HK-2 (cell line): ENCODE measurements around the gene THSD4.

Experiments
- DNase-seq: peaks from one replicate; pipeline ENCODE4 v3.0.0-alpha.2; 2018; ENCODE audit not compliant: unreplicated experiment

Gene THSD4

DNA sequence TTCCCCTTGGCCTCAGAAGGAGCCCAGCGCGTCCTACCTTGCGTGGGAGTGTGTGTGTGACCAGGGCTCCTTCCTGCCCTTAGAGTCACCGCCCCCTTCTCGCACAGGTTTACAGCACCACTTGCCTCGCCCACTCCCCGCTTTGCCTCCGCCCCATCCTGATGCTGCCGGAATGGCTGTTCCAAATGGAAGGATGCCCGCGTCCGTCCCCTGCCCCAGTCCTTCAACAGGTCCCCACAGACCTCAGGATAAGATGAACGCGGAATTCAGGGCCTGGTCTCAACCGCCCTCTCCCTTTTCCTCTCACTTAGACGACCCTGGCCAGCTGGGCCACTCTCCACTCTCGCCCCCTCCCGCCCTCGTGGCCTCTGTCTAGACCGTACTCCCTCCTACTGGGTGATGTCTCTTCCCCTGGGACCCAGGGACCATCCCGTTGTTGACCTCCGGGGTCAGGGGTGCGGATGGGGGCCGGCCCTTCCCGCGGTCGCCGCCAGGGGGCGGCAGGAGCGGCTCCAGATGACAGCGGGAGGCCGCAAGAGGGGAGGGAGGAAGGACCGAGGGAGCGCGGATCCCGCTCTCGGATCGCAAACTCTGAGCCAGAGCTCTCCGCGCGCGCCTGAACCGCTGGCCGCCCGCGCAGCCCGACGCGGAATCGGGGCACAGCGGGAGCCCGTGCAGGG lies at the start of gene THSD4:
TSS of gene THSD4 (plus strand) at position 585 of the 680 bp plus-strand sequence.
- DNase-seq, result peak; percentile 74

DNA sequence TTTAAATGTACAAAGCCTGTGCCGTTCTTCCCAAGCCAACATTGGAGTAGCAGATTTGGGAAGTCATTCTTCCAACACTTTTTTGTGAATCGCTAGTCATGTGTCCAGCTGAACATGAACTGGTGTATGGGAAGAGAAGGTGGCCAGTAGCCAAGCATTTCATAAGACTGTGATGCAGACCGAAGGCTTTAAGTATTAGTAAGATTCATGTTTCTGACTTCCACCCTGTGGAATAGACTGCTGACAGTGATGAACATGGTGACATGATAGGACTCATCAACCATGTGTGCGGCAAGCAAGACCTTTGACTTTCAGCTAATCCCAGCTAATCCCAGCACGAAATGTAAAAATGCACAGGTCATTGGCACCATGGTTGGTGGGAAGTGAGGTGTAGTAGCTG lies 48.3 kb upstream of the THSD4 start:
- no peak for DNase-seq

DNA sequence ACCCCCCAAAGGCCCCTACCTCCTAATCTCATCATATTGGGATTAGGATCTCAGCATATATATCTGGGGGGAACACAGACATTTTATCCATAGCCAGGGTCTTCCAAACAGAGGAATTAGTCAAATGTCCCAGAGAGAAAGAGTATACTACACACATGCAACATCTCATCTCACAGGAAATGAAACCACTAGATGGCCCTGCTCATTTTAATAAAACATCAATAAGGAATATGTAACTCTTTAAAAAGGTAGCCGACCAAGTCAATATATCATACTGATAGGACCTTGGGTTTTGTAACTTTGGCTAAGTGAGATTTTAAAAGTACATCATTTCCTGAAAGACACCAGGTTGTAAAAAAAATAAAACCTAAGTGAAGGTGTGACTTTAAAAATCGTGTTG lies 45.6 kb upstream of the THSD4 start:
- no peak for DNase-seq

DNA sequence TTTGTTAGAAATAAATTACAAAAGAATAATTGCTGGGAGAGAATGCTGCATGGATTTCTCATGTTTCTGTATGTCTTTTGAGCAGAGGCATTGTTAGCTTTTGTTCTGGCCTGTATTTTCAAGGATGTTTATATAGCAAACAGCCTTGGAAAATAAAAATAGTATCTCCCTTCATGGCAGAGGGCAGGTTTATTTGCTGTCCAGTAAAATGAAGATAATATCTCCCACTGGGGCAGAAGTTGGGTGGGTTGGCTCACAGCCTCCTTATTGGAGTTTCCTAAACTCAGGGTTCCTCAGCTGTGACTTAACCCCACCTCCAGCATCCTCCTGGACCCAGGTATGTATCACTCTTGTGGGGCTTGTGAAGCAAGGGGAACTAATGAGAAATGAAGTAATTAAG lies 43.7 kb upstream of the THSD4 start:
- DNase-seq, result no peak

DNA sequence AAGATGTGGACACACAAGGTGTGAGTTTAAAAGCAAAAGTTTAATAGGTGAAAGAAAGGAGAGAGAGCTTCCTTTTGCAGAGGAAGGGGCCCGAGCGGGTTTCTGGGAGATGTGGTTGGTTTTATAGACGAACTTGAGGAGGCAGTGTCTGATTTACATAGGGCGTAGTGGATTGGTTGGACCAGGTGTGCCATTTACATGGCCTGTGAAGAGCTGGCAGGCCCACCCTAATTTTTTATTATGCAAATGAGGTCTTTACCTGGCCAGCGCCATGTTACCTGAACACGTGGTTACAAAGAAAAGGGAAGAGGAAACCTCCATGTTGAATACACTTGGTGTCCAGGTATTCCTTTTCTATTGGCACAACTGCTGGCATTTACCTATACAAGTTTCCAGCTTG lies 42.8 kb upstream of the THSD4 start:
- no peak for DNase-seq

DNA sequence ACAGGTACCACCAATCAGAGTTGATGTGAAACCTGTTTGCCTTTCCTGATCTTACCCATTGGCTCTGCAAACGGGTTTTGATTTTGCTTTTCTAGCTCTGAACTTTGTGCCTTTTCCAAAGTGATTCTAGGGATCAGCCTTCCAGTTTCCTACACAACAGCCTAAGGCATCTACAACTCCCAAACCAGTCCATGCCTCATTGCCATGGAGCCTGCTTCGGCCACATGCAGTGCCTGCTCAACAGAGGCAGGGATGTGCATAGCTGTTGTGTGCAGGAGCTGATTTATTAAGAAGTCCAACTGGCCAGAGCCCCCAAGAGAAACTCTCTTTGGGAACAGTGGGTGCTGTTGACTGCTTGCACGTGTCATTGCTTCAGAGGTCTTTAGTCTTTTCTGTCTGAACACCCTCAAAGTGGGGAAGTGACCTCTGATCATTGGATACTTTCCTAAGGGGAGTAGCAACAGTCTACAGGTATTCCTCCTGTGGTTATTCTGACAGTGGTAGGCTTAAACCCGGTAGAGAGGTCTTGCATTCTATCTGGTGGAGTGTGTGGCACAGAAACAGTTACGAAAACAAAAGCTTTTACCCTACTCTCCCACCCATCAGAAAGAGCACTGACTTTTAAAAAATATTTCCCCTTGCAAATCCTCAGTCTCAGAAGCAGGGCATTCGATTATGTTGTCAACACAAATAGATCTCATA lies 36.6 kb upstream of the THSD4 start:
- DNase-seq, result no peak

DNA sequence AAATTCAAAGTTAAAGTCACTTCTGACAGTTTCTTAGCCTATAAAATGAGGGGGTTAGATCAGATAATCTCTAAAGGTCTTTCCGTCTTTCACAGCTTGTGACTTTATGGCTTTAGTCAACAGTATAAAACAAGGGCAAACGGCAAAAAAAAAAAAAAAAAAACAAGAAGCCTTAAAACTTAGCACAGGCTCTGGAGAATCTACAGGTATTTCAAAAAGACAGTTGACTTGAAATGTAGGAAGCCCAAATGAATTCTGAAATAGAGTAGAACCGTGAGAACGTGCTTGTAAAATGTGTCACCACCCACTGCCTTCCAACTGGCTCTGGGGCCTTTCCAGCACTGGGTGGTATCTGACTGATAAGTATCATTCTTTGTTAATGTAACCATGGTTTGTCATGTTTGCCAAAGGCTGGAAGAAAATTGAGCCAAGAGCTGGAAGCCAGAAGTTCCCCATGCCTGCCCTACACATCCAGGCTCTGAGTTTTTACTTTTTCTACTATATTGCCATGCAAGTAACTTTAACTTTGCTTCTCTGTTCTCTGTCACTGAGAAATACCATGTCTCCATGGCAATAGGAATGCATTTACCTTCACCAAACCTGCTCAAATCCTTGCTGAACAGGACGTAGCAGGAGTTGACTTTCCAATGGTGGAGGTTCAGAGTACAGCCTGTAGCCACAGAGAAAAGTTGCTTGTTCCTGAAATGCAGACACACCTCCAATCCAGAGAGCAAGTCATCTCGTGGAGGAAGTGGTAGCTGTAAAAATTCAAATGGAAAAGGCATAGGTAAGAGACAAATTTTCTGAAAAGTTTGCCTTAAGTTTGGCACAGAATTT lies 35.8 kb upstream of the THSD4 start:
- no peak for DNase-seq

DNA sequence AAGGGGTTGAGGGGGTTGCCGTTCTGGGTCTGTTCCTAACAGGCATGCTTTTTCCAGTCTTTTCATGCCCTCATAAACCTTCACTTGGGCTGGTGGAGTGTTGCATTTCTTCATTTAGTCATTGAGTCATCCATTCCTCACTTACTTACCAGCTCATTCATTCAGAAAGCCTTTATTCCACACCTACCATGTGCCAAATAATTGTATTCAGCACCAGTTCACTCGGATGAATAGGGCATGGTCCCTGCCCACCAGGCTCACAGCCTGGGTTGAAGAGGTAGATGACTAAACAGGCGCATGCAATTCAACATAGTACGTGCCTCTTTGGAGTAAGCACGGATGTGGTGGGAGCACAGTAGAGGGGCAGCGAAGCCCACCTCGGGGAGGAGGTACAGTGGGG lies 35.1 kb upstream of the THSD4 start:
- no peak for DNase-seq

DNA sequence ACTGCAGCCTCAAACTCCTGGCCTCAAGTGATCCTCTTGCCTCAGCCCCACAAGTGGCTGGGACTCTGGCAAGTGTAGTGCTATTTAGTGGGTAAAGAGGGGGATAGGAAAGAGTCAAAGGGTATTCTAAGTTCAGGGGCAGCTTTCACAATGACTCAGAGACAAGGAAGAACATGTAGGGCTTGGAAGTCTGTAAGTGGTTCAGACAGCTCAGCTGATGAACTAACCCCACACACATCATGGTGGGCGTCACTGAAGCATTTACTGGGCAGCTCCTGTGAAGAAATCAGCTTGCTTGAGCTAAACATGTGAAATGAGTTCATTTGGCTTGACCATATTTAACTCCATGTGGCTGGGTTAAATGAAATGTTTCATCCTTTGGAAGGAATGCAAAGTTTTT lies 34.6 kb upstream of the THSD4 start:
- no peak for DNase-seq

DNA sequence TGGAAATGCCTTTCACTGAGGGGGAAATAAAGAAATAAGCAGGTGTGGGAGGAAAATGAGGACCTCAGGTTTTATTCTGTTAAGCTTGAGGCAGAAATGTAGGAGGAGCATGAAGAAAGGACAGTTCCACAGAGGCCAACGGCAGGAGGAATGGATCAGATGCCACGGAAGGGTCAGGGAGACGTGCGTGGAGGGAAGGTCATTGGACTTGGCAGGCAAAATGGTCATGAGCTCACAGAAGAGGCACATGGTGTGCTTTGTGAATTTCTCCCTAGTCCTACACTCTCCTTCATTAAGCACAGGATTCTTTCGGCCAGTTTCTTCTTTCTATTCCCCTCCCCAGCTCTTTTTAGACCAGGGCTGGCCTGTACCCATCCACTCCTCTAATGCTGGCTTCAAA lies 32.5 kb upstream of the THSD4 start:
- DNase-seq, result no peak

DNA sequence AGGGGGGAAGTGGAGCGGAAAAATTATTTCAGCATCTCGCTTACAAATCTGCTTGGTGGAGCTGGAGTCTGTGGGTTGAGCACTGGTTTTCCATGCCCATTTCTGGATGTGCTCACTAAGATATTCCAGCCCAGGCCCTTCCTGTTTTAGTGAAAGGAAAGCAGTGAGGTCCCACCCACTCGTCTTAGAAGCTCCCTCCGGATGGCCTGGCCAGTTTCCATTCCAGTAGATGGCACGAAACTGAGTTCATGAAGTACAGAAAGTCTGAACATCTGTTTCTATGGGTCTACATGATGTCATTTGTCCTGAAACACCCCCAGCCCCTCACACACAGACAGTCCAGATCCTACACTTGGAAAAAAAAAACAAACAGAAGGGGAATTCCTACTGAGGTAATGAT lies 31.9 kb upstream of the THSD4 start:
- no peak for DNase-seq

DNA sequence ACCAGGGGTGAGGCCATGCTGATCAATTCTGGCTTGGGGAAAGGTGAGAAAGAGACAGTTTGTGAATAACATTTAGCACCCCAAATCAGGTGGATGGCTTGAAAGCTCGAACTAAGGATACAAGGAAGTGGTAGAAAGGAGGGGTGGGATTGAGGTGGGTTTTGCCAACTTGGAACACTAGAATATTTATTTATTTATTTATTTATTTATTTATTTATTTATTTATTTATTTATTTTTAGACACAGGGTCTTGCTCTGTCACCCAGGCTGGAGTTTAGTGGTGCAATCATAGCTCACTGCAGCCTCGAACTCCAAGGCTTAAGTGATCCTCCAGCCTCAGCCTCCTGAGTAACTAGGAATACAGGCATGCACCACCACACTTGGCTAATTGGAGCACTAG lies 31.0 kb upstream of the THSD4 start:
- no peak for DNase-seq

DNA sequence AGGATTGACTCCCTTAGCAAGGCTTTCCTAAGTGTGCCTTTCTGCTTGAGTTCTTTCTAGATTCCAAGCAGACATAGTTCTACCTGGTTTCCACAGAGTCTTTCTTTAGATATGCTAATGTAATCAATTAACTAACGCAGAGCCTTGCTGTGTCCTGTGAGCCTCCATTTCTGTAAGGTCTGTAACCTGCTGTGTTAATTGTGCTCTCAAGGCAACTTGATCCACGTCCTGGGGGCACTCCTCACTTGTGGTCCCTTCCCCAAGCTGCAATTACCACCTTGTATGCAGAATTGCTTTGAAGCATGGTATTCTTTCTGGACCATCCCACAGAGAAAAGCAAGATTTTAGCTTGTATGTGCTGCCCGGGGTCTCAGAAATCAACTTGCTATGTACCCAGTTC lies 29.5 kb upstream of the THSD4 start:
- DNase-seq, result no peak

DNA sequence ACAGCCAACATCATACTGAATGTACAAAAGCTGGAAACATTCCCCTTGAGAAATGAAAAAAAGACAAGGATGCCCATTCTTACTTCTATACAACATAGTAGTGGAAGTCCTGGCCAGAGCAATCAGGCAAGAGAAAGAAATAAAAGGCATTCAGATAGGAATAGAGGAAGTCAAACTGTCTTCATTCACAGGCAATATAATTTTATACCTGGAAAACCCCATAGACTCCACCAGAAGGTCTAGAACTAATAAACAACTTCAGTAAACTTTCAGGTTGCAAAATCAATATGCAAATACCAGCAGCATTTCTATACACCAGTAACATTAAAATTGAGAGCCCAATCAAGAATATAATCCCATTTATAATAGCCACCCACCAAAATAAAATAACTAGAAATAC lies 27.1 kb upstream of the THSD4 start:
- no peak for DNase-seq

DNA sequence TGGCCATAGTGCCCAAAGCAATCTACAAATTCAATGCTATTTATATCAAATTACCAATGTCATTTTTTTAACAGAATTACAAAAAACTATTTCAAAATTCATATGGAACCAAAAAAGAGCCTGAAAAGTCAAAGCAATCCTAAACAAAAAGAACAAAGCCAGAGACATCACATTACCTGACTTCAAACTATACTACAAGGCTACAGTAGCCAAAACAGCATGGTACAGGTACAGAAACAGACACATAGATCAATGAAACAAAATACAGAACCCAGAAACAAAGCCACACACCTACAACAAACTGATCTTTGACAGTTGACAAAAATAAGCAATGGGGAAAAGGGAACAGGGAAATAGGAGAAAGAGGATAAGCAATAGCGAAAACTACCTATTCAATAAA lies 26.6 kb upstream of the THSD4 start:
- DNase-seq, result no peak

DNA sequence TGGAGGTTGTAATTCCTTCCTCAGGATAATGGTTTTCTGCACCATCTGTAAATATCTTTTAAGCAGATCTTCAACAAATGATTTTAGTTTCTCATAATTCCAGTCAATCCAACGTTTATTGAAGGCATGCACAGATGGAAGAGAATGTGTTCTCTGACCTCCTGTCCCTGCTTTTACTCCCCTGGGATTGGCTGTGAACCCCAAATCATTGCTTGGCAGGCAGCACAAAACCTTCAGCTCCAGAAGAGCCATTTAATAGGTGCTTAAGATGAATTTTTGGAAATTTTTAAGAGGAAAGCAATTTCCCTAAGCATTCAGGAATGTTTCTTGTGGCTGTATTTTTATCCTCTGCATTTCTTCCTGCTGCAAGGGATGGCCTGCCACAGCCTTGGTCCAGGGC lies 25.5 kb upstream of the THSD4 start:
- no peak for DNase-seq

DNA sequence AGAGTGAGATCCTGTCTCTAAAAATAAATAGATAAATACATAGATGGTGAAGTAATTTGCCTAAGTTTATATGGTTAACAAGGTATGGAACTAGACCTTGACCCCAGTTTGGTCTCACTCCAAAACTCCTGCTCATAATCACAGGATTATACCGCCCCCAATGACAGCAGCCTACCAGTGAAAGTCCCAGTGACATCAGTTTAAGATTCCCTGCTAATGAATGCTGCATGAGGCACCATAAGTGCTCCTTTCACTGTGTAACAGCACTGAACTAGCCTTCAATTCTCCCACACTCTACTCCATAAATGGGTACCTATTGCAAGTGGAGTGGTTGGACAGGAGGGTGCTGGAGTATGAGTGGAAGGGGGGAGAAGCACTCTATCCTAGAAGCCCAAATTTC lies 23.7 kb upstream of the THSD4 start:
- DNase-seq, result no peak

DNA sequence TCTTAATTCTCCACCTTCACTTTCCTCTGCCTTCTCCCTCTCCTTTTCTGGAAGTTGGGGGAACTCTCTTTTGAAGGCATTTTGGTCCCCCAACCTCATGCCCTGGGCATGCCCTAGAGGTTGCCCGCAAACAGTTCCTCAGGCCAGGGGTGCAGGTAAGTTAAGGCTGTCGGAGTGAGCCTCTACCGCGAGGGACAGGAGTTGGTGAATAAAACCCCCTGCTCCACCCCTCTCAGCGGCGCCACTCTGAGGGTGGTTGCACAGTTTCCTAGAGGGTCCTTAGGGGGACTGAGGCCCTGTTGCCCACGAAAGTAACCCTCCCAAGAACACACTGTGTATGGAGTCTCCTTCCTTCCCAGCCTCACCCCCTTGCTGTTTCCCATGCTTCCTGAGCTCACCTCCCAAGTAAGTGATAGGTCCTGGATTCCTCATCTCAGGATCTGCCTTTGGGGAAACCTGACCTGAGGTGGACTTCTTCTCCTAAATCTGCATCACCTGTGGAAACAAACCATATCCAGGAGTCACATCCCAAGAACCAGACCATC lies 23.1 kb upstream of the THSD4 start:
- no peak for DNase-seq

DNA sequence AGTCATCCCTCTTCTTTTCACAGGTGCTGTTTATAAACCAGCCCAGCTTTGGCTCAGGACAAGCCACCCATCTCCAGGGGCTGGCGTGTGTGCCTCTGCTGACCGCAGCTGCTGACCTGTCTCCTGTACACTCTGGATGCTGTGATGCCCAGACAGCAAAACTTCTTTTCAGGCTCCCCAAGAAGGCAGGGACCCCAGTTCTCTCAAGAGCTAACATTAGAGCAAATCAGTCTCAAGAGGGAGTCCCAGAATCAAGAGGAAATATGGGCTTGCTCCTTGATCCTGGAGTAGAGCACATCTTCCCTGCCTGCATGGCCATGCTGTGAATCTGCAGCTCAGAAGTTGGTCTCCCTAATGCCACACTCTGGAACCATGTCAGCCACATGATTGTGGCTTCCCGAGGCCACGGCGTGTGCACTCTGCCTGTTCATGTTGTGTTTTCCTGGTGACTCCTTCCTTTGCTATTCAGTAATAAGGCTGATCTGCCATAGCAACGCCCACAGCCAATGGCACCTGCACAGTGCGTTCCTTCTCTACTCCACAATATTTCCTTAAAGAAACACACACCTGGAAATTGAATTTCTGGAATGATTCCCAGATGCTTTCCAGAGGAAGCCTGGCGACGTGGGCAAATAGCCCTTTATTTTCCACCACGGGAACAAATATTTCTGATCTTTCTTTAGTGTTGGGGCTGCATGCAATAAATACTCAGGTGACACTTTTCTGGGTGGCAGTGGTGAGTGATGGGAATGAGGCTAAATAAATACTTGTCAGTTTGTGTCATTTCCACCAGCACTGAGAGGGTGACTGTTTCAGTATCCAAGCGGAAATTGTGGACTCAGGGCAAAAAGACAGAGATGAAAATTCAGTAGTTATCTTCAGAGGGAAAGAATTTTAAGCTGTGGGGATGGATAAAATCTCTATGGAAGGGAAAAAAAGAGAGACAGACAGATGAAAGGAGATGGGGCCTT lies 21.9 kb upstream of the THSD4 start:
- peak; percentile 40 for DNase-seq

DNA sequence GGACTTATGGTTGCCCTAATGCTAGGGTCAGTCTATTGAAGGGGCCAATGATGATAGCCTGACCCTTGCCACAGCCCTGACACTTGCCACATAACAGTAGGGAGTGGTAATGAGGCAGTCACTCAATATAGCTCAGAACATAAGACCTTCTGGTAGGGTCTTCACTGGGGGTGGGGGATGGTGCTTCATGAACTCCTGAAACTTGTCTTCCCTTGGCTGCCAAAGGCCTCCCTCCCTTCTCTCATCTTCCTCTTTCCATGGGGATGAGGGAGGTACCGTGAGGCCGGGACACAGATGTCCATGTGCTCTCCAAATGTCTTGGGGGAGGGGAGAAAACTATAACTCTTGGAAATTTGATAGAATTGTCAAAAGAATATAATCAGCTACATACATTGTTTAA lies 21.1 kb upstream of the THSD4 start:
- no peak for DNase-seq

DNA sequence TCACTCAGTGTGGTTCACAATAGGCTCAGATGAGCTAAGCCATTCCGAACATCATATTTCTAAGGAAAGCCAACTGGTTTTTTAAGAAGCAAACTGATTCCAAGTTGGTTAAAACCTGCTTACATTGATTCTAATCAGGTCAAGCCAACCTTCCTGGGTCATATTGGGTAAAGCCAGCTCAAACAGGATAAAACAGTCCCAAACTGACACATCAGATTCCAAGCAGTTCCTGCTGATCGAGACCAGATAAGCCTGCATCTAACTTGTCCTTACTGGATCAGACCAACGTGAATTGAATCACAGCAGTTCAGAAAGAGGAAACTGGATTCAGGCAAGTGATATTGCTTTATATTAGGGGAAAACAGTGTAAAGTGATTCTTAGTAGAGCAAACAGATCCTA lies 18.6 kb upstream of the THSD4 start:
- DNase-seq, result no peak
